IMR-90 (cell line): Measurements from ENCODE around the gene ZDBF2. TPM values are rescaled to one million over a fixed set of nuclear protein-coding genes. Genes with fewer than 3 reads are reported as not detected.
A peak's percentile ranks its signal among the peaks of the same experiment; 100 is the strongest.

Experiments used
- ATAC-seq: fragments of 200-7000 bp; cut with Tn5 transposase; 2 replicates; pipeline ENCODE4 v1.9.1; 2020; ENCODE audit warnings: low read depth, mild to moderate bottlenecking, moderate library complexity
- BruUV-seq: library from RNA; stranded (reverse); fragments of 400-500 nt; replicated peaks from 2 replicates; lab custom pipeline; 2021; lab: Mats Ljungman, UMichigan
- CTCF ChIA-PET: fragments of 300-600 bp; formaldehyde crosslinking; extraction: SDS; loops from one replicate; lab custom pipeline; 2021; ENCODE audit warnings: antibody characterized with exemption; lab: Yijun Ruan, JAX
- POLR2A ChIA-PET: fragments of 300-600 bp; sonication (Branson Sonifier 250); formaldehyde crosslinking; loops from one replicate; lab custom pipeline; 2022; ENCODE audit warnings: antibody characterized with exemption; ENCODE audit not compliant: unreplicated experiment; lab: Charles Lee
- DNase-seq: peaks from one replicate; pipeline ENCODE4 v3.0.0; 2013
- H2AFZ ChIP-seq: replicated peaks from 2 replicates; pipeline ENCODE3; 2013; ENCODE audit warnings: low read length, mild to moderate bottlenecking; ENCODE audit not compliant: poor library complexity
- H2AK5ac ChIP-seq: 2 replicates; pipeline ENCODE4 v1.6.1; 2013; ENCODE audit warnings: low read depth, low read length, inconsistent platforms
- H2AK9ac ChIP-seq: replicated peaks from 2 replicates; pipeline ENCODE3; 2013; ENCODE audit warnings: mild to moderate bottlenecking, low read depth, low read length, moderate library complexity; ENCODE audit not compliant: poor library complexity
- H2BK120ac ChIP-seq: 2 replicates; pipeline ENCODE4 v1.6.1; 2013; ENCODE audit warnings: low read depth, low read length, inconsistent platforms
- H2BK15ac ChIP-seq: 3 replicates; pipeline ENCODE4 v1.6.1; 2013; ENCODE audit warnings: low read depth, low read length, inconsistent platforms
- H2BK20ac ChIP-seq: 2 replicates; pipeline ENCODE4 v1.6.1; 2013; ENCODE audit warnings: low read depth, mild to moderate bottlenecking, inconsistent platforms, low read length, moderate library complexity
- H2BK5ac ChIP-seq: 2 replicates; pipeline ENCODE4 v1.6.1; 2013; ENCODE audit warnings: mild to moderate bottlenecking, low read depth, low read length, inconsistent platforms; ENCODE audit not compliant: poor library complexity, severe bottlenecking
- H3K14ac ChIP-seq: replicated peaks from 2 replicates; pipeline ENCODE4 v1.6.1; 2013; ENCODE audit warnings: low read depth, low read length, inconsistent platforms
- H3K18ac ChIP-seq: 2 replicates; pipeline ENCODE4 v1.6.1; 2013; ENCODE audit warnings: low read depth, low read length, control low read depth
- H3K23ac ChIP-seq: 2 replicates; pipeline ENCODE4 v1.6.1; 2013; ENCODE audit warnings: low read depth, low read length, inconsistent platforms
- H3K27ac ChIP-seq: 2 replicates; pipeline ENCODE4 v1.5.1; 2013; ENCODE audit warnings: mild to moderate bottlenecking, control low read depth, low read length; ENCODE audit not compliant: insufficient read depth
- H3K27me3 ChIP-seq: 2 replicates; pipeline ENCODE4 v1.6.1; 2013; ENCODE audit warnings: low read length; ENCODE audit not compliant: control insufficient read depth, insufficient read depth
- H3K36me3 ChIP-seq: 2 replicates; pipeline ENCODE4 v1.6.1; 2013; ENCODE audit warnings: low read length, mixed read lengths; ENCODE audit not compliant: control insufficient read depth, insufficient read depth
- H3K4ac ChIP-seq: 2 replicates; pipeline ENCODE4 v1.6.1; 2013; ENCODE audit warnings: low read depth, low read length, inconsistent platforms
- H3K4me1 ChIP-seq: 2 replicates; pipeline ENCODE4 v1.6.1; 2013; ENCODE audit warnings: low read length, mixed read lengths; ENCODE audit not compliant: control insufficient read depth, insufficient read depth
- H3K4me2 ChIP-seq: 2 replicates; pipeline ENCODE4 v1.6.1; 2013; ENCODE audit warnings: low read depth, mild to moderate bottlenecking, control low read depth, low read length, moderate library complexity
- H3K4me3 ChIP-seq: 2 replicates; pipeline ENCODE4 v1.5.1; 2013; ENCODE audit warnings: low read depth, mild to moderate bottlenecking, control low read depth, low read length, moderate library complexity; ENCODE audit not compliant: insufficient read depth
- H3K56ac ChIP-seq: 2 replicates; pipeline ENCODE4 v1.6.1; 2013; ENCODE audit warnings: low read length, inconsistent platforms; ENCODE audit not compliant: insufficient read depth; ENCODE audit errors: extremely low read depth
- H3K79me1 ChIP-seq, 2 experiments: 2 replicates each; pipeline ENCODE4 v1.6.1; 2013; ENCODE audit warnings: low read length in 2 of 2, inconsistent platforms in 1 of 2, low read depth in 1 of 2
- H3K9ac ChIP-seq: 2 replicates; pipeline ENCODE4 v1.6.1; 2013; ENCODE audit warnings: low read depth, low read length, control low read depth
- H3K9me1 ChIP-seq: 2 replicates; pipeline ENCODE4 v1.6.1; 2013; ENCODE audit warnings: low read length, inconsistent platforms; ENCODE audit not compliant: insufficient read depth
- H3K9me3 ChIP-seq: 2 replicates; pipeline ENCODE4 v1.6.1; 2013; ENCODE audit warnings: low read length; ENCODE audit not compliant: control insufficient read depth, insufficient read depth
- H4K20me1 ChIP-seq: 2 replicates; pipeline ENCODE4 v1.6.1; 2013; ENCODE audit warnings: low read length, inconsistent platforms; ENCODE audit not compliant: insufficient read depth
- H4K5ac ChIP-seq: 2 replicates; pipeline ENCODE4 v1.6.1; 2013; ENCODE audit warnings: mild to moderate bottlenecking, low read depth, low read length, control low read depth
- H4K8ac ChIP-seq, 2 experiments: 2 replicates each; pipeline ENCODE4 v1.6.1; 2013; ENCODE audit warnings: low read depth in 2 of 2, low read length in 2 of 2, control low read depth in 1 of 2, inconsistent platforms in 1 of 2
- H4K91ac ChIP-seq: 2 replicates; pipeline ENCODE4 v1.6.1; 2013; ENCODE audit warnings: low read depth, low read length, inconsistent platforms; ENCODE audit not compliant: insufficient read depth
- CEBPB ChIP-seq: IDR thresholded peaks from 2 replicates; pipeline ENCODE4 v1.6.1; 2012; ENCODE audit warnings: low read depth, low read length, improper control_type of control experiment
- FOS ChIP-seq: fragments of 150-350 bp; IDR thresholded peaks from 2 replicates; pipeline ENCODE4 v1.6.1; 2016; ENCODE audit warnings: low read depth, low read length
- RAD21 ChIP-seq: IDR thresholded peaks from 2 replicates; pipeline ENCODE4 v1.6.1; 2012; ENCODE audit warnings: low read length, improper control_type of control experiment
- WGBS, 2 experiments: methylation state at CpG; one replicate each; pipeline versions ENCODE4 v1.1.5 to v1.1.7; 2013; ENCODE audit warnings: missing lambda C conversion rate in 2 of 2; ENCODE audit not compliant: insufficient read length in 1 of 2; ENCODE audit errors: extremely low coverage in 2 of 2; 5-methylcytosine and 5-hydroxymethylcytosine counted together
- dilution Hi-C: fragments of 300-500 bp; cut with HindIII; formaldehyde crosslinking; loops from one replicate; pipeline ENCODE4 v1.14.3; 2018; ENCODE audit warnings: low sequenced_read_pairs; ENCODE audit not compliant: unreplicated experiment
- in situ Hi-C: fragments of 300-500 bp; cut with MboI; formaldehyde crosslinking; loops from 3 replicates; pipeline ENCODE4 v1.14.3; 2019; ENCODE audit warnings: low sequenced_read_pairs, inconsistent platforms, mixed read lengths
- intact Hi-C: fragments of 100-400 bp; cut with micrococcal nuclease; formaldehyde crosslinking; loops from 2 replicates; pipeline ENCODE4 v1.10.0; 2022
- polyA plus RNA-seq, 3 experiments: library from polyadenylated mRNA; depleted of rRNA; stranded (reverse); fragments of >200 nt; gene quantifications; 2 replicates each; pipeline ENCODE4 v1.2.3, GENCODE V29; 2012; ENCODE audit warnings: low replicate concordance in 1 of 3
- total RNA-seq: library from RNA; depleted of rRNA; stranded (reverse); fragments of >200 nt; gene quantifications from 2 replicates; pipeline ENCODE4 v1.2.3, GENCODE V29; 2012

ZDBF2 gene
- total and polyA plus RNA-seq, 2 of the 4 experiments (the other 2 are of a cell fraction) = 1.9 to 10.2 TPM

GRCh38 chr2:206311026-206311425, 36.6 kb downstream of the ZDBF2 start:
- no peak overlapping the region for H4K91ac ChIP-seq
- H3K9me3 ChIP-seq = no peaks in the 10 kb centered on the region
- ATAC-seq = no peak
- no peak overlapping the region for H2AFZ ChIP-seq
- no peaks in the 10 kb centered on the region for H3K79me1 ChIP-seq
- H3K18ac ChIP-seq = no peak overlapping the region
- BruUV-seq = no TSS peak
- H4K8ac ChIP-seq = no peak overlapping the region
- H4K20me1 ChIP-seq = no peaks in the 10 kb centered on the region
- no peak overlapping the region for H3K4me2 ChIP-seq
- H3K56ac ChIP-seq = no peak overlapping the region
- no peak overlapping the region for H2AK5ac ChIP-seq
- no peak overlapping the region for H3K4me3 ChIP-seq
- no peaks in the 10 kb centered on the region for H3K9me1 ChIP-seq
- in situ Hi-C loops (no loop called here), dilution Hi-C loops (no loop called here), intact Hi-C loops (no loop called here)
- H3K27ac ChIP-seq = no peak overlapping the region
- H3K27me3 ChIP-seq = no peaks in the 10 kb centered on the region
- no CpG with 5 or more reads among the region's 9 CpGs for WGBS, 2 experiments
- H2BK15ac ChIP-seq = no peak overlapping the region
- no peaks in the 10 kb centered on the region for H3K4me1 ChIP-seq
- H3K4ac ChIP-seq = no peak overlapping the region
- TF ChIP-seq RAD21 (no peak), FOS (no peak), CEBPB (peak; percentile 59)
- H3K36me3 ChIP-seq = no peaks in the 10 kb centered on the region
- H4K5ac ChIP-seq = no peak overlapping the region
- no peak for DNase-seq
- H3K9ac ChIP-seq = no peak overlapping the region
- no peak overlapping the region for H2BK20ac ChIP-seq
- CTCF ChIA-PET = no interaction called here
- no peak overlapping the region for H2AK9ac ChIP-seq
- H3K14ac ChIP-seq = no peak overlapping the region
- no peak overlapping the region for H2BK5ac ChIP-seq
- H2BK120ac ChIP-seq = no peak overlapping the region
- H3K23ac ChIP-seq = no peak overlapping the region
- POLR2A ChIA-PET = no interaction called here
